ES-I3 (cell line): ENCODE results near the gene IFNA2.

ENCODE experiments used
- H3K36me3 ChIP-seq: 2 replicates; pipeline ENCODE4 v1.6.1; 2013; ENCODE audit warnings: mild to moderate bottlenecking, low read length, control low read depth, moderate library complexity; ENCODE audit not compliant: insufficient read depth
- H3K4me1 ChIP-seq: 2 replicates; pipeline ENCODE4 v1.6.1; 2013; ENCODE audit warnings: mild to moderate bottlenecking, control low read depth, low read length; ENCODE audit not compliant: insufficient read depth
- H3K9ac ChIP-seq: 2 replicates; pipeline ENCODE4 v1.6.1; 2013; ENCODE audit warnings: low read depth, mild to moderate bottlenecking, low read length, moderate library complexity
- H3K9me3 ChIP-seq: 2 replicates; pipeline ENCODE4 v1.6.1; 2013; ENCODE audit warnings: mild to moderate bottlenecking, low read length, moderate library complexity; ENCODE audit not compliant: control insufficient read depth, insufficient read depth

Gene IFNA2

DNA sequence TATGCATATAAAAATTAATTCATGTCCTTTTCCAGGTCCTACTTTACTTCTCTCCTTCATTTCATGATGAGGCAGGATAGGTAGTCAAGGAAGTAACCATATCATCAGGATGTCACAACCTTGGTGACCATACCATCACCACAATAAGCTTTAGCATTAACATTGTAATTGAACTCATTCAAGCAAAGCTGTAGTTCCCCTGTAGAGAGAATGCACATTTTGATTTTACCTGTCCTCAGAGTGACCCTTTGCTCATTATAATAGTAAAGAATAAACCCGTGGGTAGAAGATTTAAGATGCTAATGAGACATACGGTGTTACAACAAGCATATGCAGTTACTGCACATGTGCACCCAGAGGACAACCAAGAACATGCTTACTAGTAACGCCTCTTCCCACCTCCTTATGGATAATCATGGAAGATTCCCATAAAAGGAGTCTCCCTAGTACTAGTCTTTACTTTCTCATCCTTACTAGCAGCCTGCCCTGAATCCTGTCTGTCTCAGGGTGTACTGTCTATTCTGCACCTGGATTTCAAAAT lies 36.7 kb downstream of the IFNA2 start:
- Histone ChIP-seq H3K9me3 (no peaks in the 10 kb centered on the region; the same call in 1 of the 2 replicates), H3K36me3 (no peaks in the 10 kb centered on the region), H3K4me1 (no peaks in the 10 kb centered on the region), H3K9ac (no peak overlapping the region)

DNA sequence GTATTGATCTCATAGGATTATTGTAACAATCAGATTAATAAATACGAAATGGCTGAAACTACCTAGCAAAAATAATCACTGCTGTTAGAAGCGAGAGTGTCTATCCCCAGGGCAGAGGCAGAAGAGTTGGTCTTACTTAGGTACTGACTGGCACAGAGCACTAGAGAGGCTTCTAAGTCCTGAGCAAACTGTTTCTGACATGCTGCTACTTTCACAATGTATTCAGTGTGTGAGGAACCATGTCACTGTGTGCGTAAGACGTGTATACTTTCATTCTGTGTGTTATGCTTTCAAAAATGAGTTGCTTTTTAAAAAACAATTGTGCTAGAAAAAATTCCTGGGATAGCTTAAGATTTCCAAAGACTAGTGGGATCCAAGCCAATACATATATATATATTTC lies 44.5 kb downstream of the IFNA2 start:
- H3K36me3 ChIP-seq: no peaks in the 10 kb centered on the region
- H3K4me1 ChIP-seq: 0 out of 2 replicates have a peak, but pooled peaks cover 2% of the 10 kb centered on the region
- H3K9me3 ChIP-seq: no peaks in the 10 kb centered on the region; the same call in 1 of the 2 replicates
- H3K9ac ChIP-seq: no peak overlapping the region

DNA sequence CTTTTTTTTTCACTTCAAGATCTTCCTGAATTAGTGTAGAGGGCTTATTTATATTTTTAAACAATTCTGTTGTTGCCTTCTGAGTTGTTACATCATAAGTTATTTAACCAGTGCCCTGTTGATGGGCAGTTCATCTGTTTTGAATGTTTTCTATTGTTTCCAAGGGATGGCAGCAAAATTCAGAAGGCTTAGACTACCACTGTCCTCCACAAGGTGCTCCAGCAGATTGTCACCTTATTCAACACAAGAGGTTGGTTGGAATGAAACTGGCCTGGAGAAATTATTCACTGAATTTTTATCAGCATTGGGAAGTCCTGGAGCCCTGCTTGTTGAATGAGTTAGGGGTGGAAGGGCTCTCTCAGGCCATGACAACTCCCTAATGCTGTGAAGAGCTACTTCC lies 48.7 kb downstream of the IFNA2 start:
- Histone ChIP-seq H3K36me3 (peaks cover 6% of the 10 kb centered on the region), H3K4me1 (peaks cover 15% of the 10 kb centered on the region; the same call in 1 of the 2 replicates), H3K9me3 (no peaks in the 10 kb centered on the region), H3K9ac (no peak overlapping the region)

DNA sequence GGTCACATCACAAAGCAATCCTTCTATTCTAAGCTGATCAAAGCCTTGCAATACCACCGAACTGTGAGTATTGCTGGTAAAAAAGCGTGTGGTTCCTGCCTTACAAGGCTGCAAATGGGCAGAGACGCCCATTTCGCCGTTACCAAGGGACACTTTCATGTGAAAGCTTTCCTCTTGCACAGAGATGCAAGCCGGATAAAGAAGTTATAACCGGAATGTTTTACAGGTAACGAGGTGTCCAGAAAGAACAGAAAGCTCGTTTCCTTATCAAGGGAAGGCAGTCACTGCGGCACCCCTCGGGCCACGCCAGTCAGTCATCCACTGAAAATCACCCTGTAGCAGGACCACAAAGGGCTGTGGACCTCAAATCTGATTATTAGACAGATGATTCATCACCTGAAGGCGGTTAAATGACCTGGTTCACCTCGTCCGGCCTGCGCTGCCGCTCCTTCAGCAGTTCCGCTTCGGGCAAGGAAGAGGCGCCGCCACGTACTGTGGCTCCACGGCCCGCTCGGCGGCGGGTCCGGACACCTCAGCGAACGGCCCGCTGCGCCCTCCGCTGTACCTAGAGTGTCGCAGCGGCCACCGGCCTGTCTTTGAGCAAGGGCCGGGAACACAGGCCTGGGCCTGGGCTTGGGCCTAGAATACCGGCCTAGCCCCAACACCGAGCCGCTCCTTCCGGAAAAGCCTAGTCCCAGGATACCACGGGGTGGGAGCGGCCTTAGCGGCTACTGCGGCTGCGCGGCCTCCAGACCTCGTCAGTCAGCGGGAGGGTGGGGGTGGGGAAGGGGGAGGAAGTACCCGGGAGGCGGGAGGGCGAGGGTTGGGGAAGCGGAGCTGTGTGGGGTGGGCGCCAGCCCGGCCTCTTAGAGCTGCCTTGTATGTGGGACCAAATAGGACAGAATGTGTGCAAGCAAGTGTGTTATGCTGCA lies 50.2 kb downstream of the IFNA2 start, which contains the start of gene KLHL9:
TSS of gene KLHL9 (minus strand) at position 704 of the 932 bp plus-strand sequence. CDS start at position 159, 545 bp downstream.
- Histone ChIP-seq H3K36me3 (peaks cover 6% of the 10 kb centered on the region), H3K9me3 (no peaks in the 10 kb centered on the region), H3K4me1 (peaks cover 15% of the 10 kb centered on the region; the same call in 1 of the 2 replicates), H3K9ac (peak within 1 kb of the TSS; percentile 74)
